H1 (cell line): Measurements from ENCODE around the gene CSNK2B. TPM values are rescaled to one million over a fixed set of nuclear protein-coding genes. Genes with fewer than 3 reads are reported as not detected.

Experiments
- ASH2L ChIP-seq: fragments of 200-600, 300-600 bp; sonication (generic); IDR thresholded peaks from one replicate; pipeline ENCODE4 v1.7.1; 2017; ENCODE audit warnings: low read length
- CBX5 ChIP-seq: fragments of 300-800, 300-1000 bp; sonication (generic); IDR thresholded peaks from 2 replicates; pipeline ENCODE4 v1.7.1; 2016; ENCODE audit warnings: antibody characterized with exemption, low read length, low read depth
- CBX8 ChIP-seq: fragments of 300-800, 300-1000 bp; sonication (generic); IDR thresholded peaks from 2 replicates; pipeline ENCODE4 v1.7.1; 2016; ENCODE audit warnings: low read depth, low read length, borderline replicate concordance
- EGR1 ChIP-seq: IDR thresholded peaks from 2 replicates; pipeline ENCODE4 v1.6.1; 2011; ENCODE audit warnings: low read depth, low read length, borderline replicate concordance
- KDM1A ChIP-seq: fragments of 200-600, 300-600 bp; sonication (generic); IDR thresholded peaks from 2 replicates; pipeline ENCODE4 v1.7.1; 2016; ENCODE audit warnings: mild to moderate bottlenecking, low read length, borderline replicate concordance
- PHF8 ChIP-seq: fragments of 200-600 bp; sonication (generic); conservative IDR thresholded peaks from 2 replicates; pipeline ENCODE4 v1.7.1; 2012; ENCODE audit warnings: low read depth, mild to moderate bottlenecking, inconsistent platforms, low read length, moderate library complexity
- POLR2AphosphoS5 ChIP-seq: IDR thresholded peaks from 2 replicates; pipeline ENCODE4 v1.6.1; 2011; ENCODE audit warnings: low read depth, low read length
- POU5F1 ChIP-seq: IDR thresholded peaks from 2 replicates; pipeline ENCODE4 v1.6.1; 2011; ENCODE audit warnings: low read depth, mild to moderate bottlenecking, low read length, moderate library complexity
- RBBP5 ChIP-seq: IDR thresholded peaks from 2 replicates; pipeline ENCODE4 v1.7.1; 2012; ENCODE audit warnings: low read depth, mild to moderate bottlenecking, inconsistent platforms, low read length, moderate library complexity, borderline replicate concordance
- SP1 ChIP-seq: IDR thresholded peaks from 2 replicates; pipeline ENCODE4 v1.6.1; 2011; ENCODE audit warnings: low read depth, low read length
- SUZ12 ChIP-seq: fragments of 200-600 bp; sonication (generic); IDR thresholded peaks from 2 replicates; pipeline ENCODE4 v1.6.1; 2012; ENCODE audit warnings: mild to moderate bottlenecking, inconsistent platforms, low read length, moderate library complexity, mixed read lengths
- polyA plus RNA-seq, 7 experiments: library from polyadenylated mRNA; depleted of rRNA in 3 of 7; stranded (reverse) in 5 of 7; unstranded in 2 of 7; fragments of >200 nt in 5 of 7; fragments of 200-250 nt in 2 of 7; gene quantifications; 1 replicate in 5 of 7; 2 replicates in 1 of 7; 4 replicates in 1 of 7; pipeline versions ENCODE4 v1.2.1 to v1.2.3, GENCODE V29; 2011 to 2013; ENCODE audit warnings: missing spikeins in 2 of 7, mixed read lengths in 2 of 7
- total RNA-seq: library from RNA; stranded (reverse); fragmentation: NEBNext Ultra II Directional; extraction: Animal tissue kit (Norgen Biotek cat#: 25700); gene quantifications from 2 replicates; pipeline ENCODE4 v1.2.1, GENCODE V29; 2021

The CSNK2B gene
- total and polyA plus RNA-seq, 2 of the 8 experiments (the other 6 are each of a cell fraction or from before 2014, with no cell fraction given) = 169 to 208 TPM

DNA sequence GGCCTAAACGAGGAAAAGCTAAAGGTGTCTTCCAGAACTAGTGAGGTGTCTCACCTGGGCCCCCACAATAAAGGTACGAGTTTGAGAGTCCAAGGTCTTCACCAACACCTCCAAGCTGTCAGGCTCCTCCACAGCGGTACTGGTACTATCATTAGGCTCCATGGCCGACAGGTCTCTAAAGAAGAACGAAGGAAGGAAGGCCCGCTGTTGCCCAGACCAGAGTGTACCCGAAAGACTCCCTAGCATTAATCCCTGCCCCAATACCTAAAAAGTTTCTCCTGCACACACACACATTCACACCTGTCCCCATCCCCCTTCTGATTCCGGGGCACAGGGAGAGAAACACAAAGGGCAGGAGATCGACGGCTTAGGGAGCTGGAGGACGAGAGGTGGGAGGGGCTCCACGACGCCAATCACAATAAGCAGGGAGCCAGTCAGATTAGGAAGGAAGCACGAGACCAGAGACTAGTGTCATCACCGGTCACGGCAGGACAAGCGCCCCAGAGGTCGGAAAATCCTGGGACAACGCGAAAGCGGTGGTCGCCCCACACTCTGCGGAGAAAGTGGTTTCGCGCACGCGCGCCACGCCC lies 14.2 kb upstream of the CSNK2B start (continued):
- TF ChIP-seq POU5F1 (no peak), CBX5 (no peak), EGR1 (no peak), SP1 (no peak), KDM1A (no peak), ASH2L (no peak), CBX8 (no peak), SUZ12 (no peak), PHF8 (no peak), POLR2AphosphoS5 (peak; percentile 35; the same call in 1 of the 2 replicates), RBBP5 (no peak)
- TF ChIP-seq, all 59 proteins: peak for 4
